Testis (tissue), 2 donors: Measurements from ENCODE around the gene VPS51.

Source experiments
- POLR2A ChIP-seq: fragments of 450-650 bp; IDR thresholded peaks from one replicate; pipeline ENCODE4 v1.6.1; 2017; ENCODE audit warnings: antibody characterized with exemption, mild to moderate bottlenecking, moderate library complexity
- TF ChIP-seq, protein P1 (sequence below), 3 experiments: fragments of 450-650 bp in 2 of 3; fragments of 200-600 bp in 1 of 3; sonication (generic) in 1 of 3; IDR thresholded peaks; one replicate each; pipeline ENCODE4 v1.5.1; 2016 to 2019; ENCODE audit warnings: antibody characterized with exemption in 3 of 3, mild to moderate bottlenecking in 2 of 3, moderate library complexity in 1 of 3

DNA sequence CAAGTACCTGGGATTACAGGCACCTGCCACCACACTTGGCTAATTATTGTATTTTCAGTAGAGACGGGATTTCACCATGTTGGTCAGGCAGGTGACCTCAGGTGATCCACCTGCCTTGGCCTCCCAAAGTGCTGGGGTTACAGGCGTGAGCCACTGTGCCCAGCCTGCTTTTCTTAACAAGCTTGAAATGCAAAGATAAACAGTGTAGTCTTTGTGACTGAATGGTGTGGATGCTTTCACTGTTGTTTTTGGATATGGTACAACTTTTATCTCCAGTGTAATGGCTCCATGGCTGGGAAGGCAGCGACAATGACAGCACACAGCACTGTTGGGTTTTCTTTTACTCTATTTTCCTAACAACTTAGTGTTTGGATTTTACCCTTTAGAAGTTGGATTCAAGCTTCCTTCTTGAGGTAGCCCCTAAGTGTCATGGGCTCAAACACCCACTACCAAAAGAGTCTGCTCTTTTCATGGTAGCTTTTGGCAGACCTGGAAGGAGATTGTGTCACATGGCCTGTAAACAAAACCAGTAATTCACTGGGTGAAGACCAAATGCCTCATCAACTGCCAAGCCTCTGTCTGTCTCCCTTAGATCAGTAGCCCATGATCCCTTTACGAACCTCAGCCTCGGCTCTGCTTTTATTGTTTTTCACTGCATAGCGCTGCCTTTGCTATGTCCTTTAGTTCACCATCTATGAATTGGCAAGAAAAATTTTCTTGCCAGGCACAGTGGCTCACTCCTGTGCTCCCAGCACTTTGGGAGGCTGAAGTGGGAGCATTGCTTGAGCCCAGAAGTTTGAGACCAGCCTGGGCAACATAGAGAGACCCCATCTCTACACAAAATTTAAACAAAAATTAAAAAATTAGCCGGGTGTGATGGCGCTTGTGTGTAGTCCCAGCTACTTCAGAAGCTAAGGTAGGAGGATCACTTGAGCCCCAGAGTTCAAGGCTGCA is 6.4 kb downstream of the VPS51 start:
- TF ChIP-seq, protein P1, sequence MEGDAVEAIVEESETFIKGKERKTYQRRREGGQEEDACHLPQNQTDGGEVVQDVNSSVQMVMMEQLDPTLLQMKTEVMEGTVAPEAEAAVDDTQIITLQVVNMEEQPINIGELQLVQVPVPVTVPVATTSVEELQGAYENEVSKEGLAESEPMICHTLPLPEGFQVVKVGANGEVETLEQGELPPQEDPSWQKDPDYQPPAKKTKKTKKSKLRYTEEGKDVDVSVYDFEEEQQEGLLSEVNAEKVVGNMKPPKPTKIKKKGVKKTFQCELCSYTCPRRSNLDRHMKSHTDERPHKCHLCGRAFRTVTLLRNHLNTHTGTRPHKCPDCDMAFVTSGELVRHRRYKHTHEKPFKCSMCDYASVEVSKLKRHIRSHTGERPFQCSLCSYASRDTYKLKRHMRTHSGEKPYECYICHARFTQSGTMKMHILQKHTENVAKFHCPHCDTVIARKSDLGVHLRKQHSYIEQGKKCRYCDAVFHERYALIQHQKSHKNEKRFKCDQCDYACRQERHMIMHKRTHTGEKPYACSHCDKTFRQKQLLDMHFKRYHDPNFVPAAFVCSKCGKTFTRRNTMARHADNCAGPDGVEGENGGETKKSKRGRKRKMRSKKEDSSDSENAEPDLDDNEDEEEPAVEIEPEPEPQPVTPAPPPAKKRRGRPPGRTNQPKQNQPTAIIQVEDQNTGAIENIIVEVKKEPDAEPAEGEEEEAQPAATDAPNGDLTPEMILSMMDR (IDR thresholded peaks at IDR 0.05) = no peak
- TF ChIP-seq POLR2A = no peak
